Fibroblast of lung (primary cell): ENCODE measurements around the gene RABGAP1. TPM values are rescaled to one million over a fixed set of nuclear protein-coding genes. Genes with fewer than 3 reads are reported as not detected.
A peak's percentile ranks its signal among the peaks of the same experiment; 100 is the strongest.

Experiments used
- DNase-seq, 2 donors: peaks; one replicate each; pipeline versions ENCODE4 v3.0.0 to v3.0.0-alpha.2; 2010; ENCODE audit warnings: low read depth in 2 of 2
- H2AFZ ChIP-seq: 2 replicates; pipeline ENCODE4 v1.5.1; 2012; ENCODE audit warnings: low read length, control low read depth, inconsistent platforms
- H3K27ac ChIP-seq: 2 replicates; pipeline ENCODE4 v1.5.1; 2011; ENCODE audit warnings: low read length, control low read depth; ENCODE audit not compliant: insufficient read depth
- H3K27me3 ChIP-seq: 2 replicates; pipeline ENCODE4 v1.5.1; 2011; ENCODE audit warnings: mild to moderate bottlenecking, low read length; ENCODE audit not compliant: control insufficient read depth, insufficient read depth
- H3K36me3 ChIP-seq: 2 replicates; pipeline ENCODE4 v1.5.1; 2011; ENCODE audit warnings: low read length; ENCODE audit not compliant: control insufficient read depth, insufficient read depth
- H3K4me1 ChIP-seq: 2 replicates; pipeline ENCODE4 v1.5.1; 2011; ENCODE audit warnings: low read length; ENCODE audit not compliant: control insufficient read depth, insufficient read depth; ENCODE audit errors: extremely low read depth
- H3K4me2 ChIP-seq: 2 replicates; pipeline ENCODE4 v1.5.1; 2011; ENCODE audit warnings: low read length, control low read depth; ENCODE audit not compliant: insufficient read depth; ENCODE audit errors: extremely low read depth
- H3K4me3 ChIP-seq, 4 experiments: fragments of 200-600 bp in 1 of 4; sonication (generic) in 1 of 4; replicated peaks in 1 of 4; 2 replicates each; pipeline ENCODE4 v1.5.1; 2011 to 2016; ENCODE audit warnings: low read length in 4 of 4, low read depth in 3 of 4, mild to moderate bottlenecking in 3 of 4, control low read depth in 2 of 4, inconsistent platforms in 1 of 4, mixed read lengths in 1 of 4; ENCODE audit not compliant: insufficient read depth in 1 of 4; ENCODE audit errors: control extremely low read depth in 1 of 4
- H3K79me2 ChIP-seq: 2 replicates; pipeline ENCODE4 v1.5.1; 2012; ENCODE audit warnings: mild to moderate bottlenecking, low read length, inconsistent platforms; ENCODE audit not compliant: control insufficient read depth, insufficient read depth
- H3K9ac ChIP-seq: 2 replicates; pipeline ENCODE4 v1.5.1; 2011; ENCODE audit warnings: mild to moderate bottlenecking, low read length, control low read depth; ENCODE audit not compliant: insufficient read depth
- H3K9me3 ChIP-seq: 2 replicates; pipeline ENCODE4 v1.5.1; 2012; ENCODE audit warnings: low read depth, low read length; ENCODE audit not compliant: control insufficient read depth, insufficient read depth
- H4K20me1 ChIP-seq: 2 replicates; pipeline ENCODE4 v1.5.1; 2011; ENCODE audit warnings: low read length; ENCODE audit not compliant: control insufficient read depth, insufficient read depth; ENCODE audit errors: extremely low read depth
- EZH2 ChIP-seq: IDR thresholded peaks from 2 replicates; pipeline ENCODE4 v1.5.1; 2012; ENCODE audit warnings: low read length, control low read depth, mild to moderate bottlenecking; ENCODE audit errors: missing control alignments
- polyA plus RNA-seq, 2 donors: library from polyadenylated mRNA; depleted of rRNA in 1 of 2; stranded (reverse) in 1 of 2; unstranded in 1 of 2; fragments of >200 nt; gene quantifications; 2 replicates each; pipeline ENCODE4 v1.2.1, GENCODE V29; 2011 to 2012; ENCODE audit warnings: missing spikeins in 1 of 2
- total RNA-seq: library from RNA; depleted of rRNA; stranded (reverse); fragments of >200 nt; gene quantifications from 2 replicates; pipeline ENCODE4 v1.2.1, GENCODE V29; 2014
- TF ChIP-seq, protein P1 (sequence below), 2 donors: IDR thresholded peaks in 1 of 2; conservative IDR thresholded peaks in 1 of 2; 1 replicate in 1 of 2; 2 replicates in 1 of 2; pipeline ENCODE4 v1.5.1; 2011 to 2012; ENCODE audit warnings: low read length in 2 of 2, control low read depth in 1 of 2, inconsistent platforms in 1 of 2, low read depth in 1 of 2, mild to moderate bottlenecking in 1 of 2

The RABGAP1 gene
- total and polyA plus RNA-seq, 2 donors (not counting 1 experiment from before 2014, with no cell fraction given): 47.6 to 58.6 TPM

GRCh38 chr9:123062351-123063176, 121.7 kb downstream of the RABGAP1 start:
- peak in 1 of 2 donors; percentile 35 for DNase-seq
- Histone ChIP-seq H3K4me1 (peaks cover 8% of the 10 kb centered on the region), H3K27ac (no peak overlapping the region), H3K9ac (no peak overlapping the region), H3K79me2 (no peaks in the 10 kb centered on the region), H3K9me3 (no peaks in the 10 kb centered on the region), H4K20me1 (no peaks in the 10 kb centered on the region), H3K36me3 (peaks cover 4% of the 10 kb centered on the region), H3K4me3 (no peak overlapping the region), H2AFZ (no peak overlapping the region), H3K27me3 (no peaks in the 10 kb centered on the region), H3K4me2 (peak overlapping the region; percentile 46)
- TF ChIP-seq, protein P1, sequence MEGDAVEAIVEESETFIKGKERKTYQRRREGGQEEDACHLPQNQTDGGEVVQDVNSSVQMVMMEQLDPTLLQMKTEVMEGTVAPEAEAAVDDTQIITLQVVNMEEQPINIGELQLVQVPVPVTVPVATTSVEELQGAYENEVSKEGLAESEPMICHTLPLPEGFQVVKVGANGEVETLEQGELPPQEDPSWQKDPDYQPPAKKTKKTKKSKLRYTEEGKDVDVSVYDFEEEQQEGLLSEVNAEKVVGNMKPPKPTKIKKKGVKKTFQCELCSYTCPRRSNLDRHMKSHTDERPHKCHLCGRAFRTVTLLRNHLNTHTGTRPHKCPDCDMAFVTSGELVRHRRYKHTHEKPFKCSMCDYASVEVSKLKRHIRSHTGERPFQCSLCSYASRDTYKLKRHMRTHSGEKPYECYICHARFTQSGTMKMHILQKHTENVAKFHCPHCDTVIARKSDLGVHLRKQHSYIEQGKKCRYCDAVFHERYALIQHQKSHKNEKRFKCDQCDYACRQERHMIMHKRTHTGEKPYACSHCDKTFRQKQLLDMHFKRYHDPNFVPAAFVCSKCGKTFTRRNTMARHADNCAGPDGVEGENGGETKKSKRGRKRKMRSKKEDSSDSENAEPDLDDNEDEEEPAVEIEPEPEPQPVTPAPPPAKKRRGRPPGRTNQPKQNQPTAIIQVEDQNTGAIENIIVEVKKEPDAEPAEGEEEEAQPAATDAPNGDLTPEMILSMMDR (conservative IDR thresholded peaks at IDR 0.05 in 1 of 2, IDR thresholded peaks at IDR 0.05 in 1 of 2; ENCODE audit: low read depth in 1 of 2, low read length in 2 of 2): no peak
- TF ChIP-seq EZH2: no peak

DNA sequence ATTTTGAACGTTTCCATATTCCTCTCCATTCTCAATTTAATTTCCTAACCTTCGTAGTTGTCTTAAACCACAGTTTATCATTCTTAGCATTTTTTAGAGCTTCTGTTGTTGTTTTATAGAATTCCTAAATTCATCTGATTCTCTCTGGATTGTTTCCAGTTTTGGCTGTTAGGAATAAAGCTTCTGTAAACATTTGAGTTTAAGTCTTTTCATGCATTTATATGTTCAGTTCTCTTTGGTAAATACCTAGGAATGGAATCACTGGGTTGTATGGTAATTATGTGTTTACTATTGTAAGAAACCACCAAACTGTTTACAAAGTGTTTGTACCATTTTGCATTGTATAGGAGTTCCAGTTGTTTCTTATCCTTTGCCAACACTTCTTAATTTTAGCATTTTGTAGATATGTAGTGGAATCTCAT, 122.4 kb downstream of the RABGAP1 start:
- TF ChIP-seq EZH2: no peak
- peak; percentile 55 to 61 for DNase-seq
- H3K4me2 ChIP-seq: no peak overlapping the region
- H3K9ac ChIP-seq: no peak overlapping the region
- peaks cover 4% of the 10 kb centered on the region for H3K36me3 ChIP-seq
- H3K27ac ChIP-seq: no peak overlapping the region
- H3K4me3 ChIP-seq: no peak overlapping the region
- H3K9me3 ChIP-seq: no peaks in the 10 kb centered on the region
- H4K20me1 ChIP-seq: no peaks in the 10 kb centered on the region
- H2AFZ ChIP-seq: no peak overlapping the region
- H3K27me3 ChIP-seq: no peaks in the 10 kb centered on the region
- peaks cover 8% of the 10 kb centered on the region for H3K4me1 ChIP-seq
- no peaks in the 10 kb centered on the region for H3K79me2 ChIP-seq

GRCh38 chr9:123063896-123064295, 123.1 kb downstream of the RABGAP1 start:
- H3K4me2 ChIP-seq: no peak overlapping the region
- DNase-seq: no peak
- TF ChIP-seq, protein P1 (conservative IDR thresholded peaks at IDR 0.05 in 1 of 2, IDR thresholded peaks at IDR 0.05 in 1 of 2; ENCODE audit: low read depth in 1 of 2, low read length in 2 of 2): no peak
- TF ChIP-seq EZH2: no peak

More at GRCh38 chr9:123063896-123064295, 123.1 kb downstream of the RABGAP1 start:
- H3K27ac ChIP-seq: no peak overlapping the region
- peaks cover 4% of the 10 kb centered on the region for H3K36me3 ChIP-seq
- no peaks in the 10 kb centered on the region for H3K27me3 ChIP-seq
- no peaks in the 10 kb centered on the region for H3K79me2 ChIP-seq
- H2AFZ ChIP-seq: no peak overlapping the region
- peaks cover 8% of the 10 kb centered on the region for H3K4me1 ChIP-seq
- no peak overlapping the region for H3K9ac ChIP-seq
- H4K20me1 ChIP-seq: no peaks in the 10 kb centered on the region
- no peaks in the 10 kb centered on the region for H3K9me3 ChIP-seq
- no peak overlapping the region for H3K4me3 ChIP-seq
